Panc1 (cell line): ENCODE data around the gene RBBP4. TPM values are rescaled to one million over a fixed set of nuclear protein-coding genes. Genes with fewer than 3 reads are reported as not detected.

Source experiments
- ATAC-seq: fragments of 200-7000 bp; cut with Tn5 transposase; 2 replicates; pipeline ENCODE4 v1.9.1; 2020; ENCODE audit warnings: mild to moderate bottlenecking, moderate library complexity
- BruUV-seq: library from RNA; stranded (reverse); fragments of 400-500 nt; replicated peaks from 2 replicates; lab custom pipeline; 2021; lab: Mats Ljungman, UMichigan
- CTCF ChIA-PET: fragments of 300-600 bp; sonication (Branson Sonifier 250); formaldehyde crosslinking; loops from one replicate; lab custom pipeline; 2022; ENCODE audit warnings: antibody characterized with exemption; lab: Charles Lee
- POLR2A ChIA-PET: fragments of 300-600 bp; sonication (Branson Sonifier 250); formaldehyde crosslinking; loops from one replicate; lab custom pipeline; 2022; ENCODE audit warnings: antibody characterized with exemption; lab: Charles Lee
- DNase-seq: peaks from one replicate; pipeline ENCODE4 v3.0.0-alpha.2; 2010; ENCODE audit warnings: low read depth, low spot score
- H3K27ac ChIP-seq: 2 replicates; pipeline ENCODE4 v1.5.1; 2011; ENCODE audit warnings: mild to moderate bottlenecking, low read length, inconsistent platforms
- H3K27me3 ChIP-seq: fragments of 200-500 bp; sonication (Bioruptor generic); 2 replicates; pipeline ENCODE4 v1.6.0; 2014; ENCODE audit warnings: low read length, inconsistent platforms; ENCODE audit not compliant: control insufficient read depth, insufficient read depth
- H3K36me3 ChIP-seq: fragments of 200-500 bp; sonication (Bioruptor generic); 2 replicates; pipeline ENCODE4 v1.5.1; 2014; ENCODE audit warnings: inconsistent platforms, mild to moderate bottlenecking, low read length, moderate library complexity; ENCODE audit not compliant: control insufficient read depth, insufficient read depth
- H3K4me1 ChIP-seq: 2 replicates; pipeline ENCODE4 v1.5.1; 2011; ENCODE audit warnings: inconsistent platforms, mild to moderate bottlenecking, low read length, moderate library complexity; ENCODE audit not compliant: control insufficient read depth, insufficient read depth
- H3K4me3 ChIP-seq, 2 experiments: 2 replicates each; pipeline ENCODE4 v1.5.1; 2011 to 2012; ENCODE audit warnings: low read depth in 2 of 2, low read length in 2 of 2, mild to moderate bottlenecking in 2 of 2, inconsistent platforms in 1 of 2, moderate library complexity in 1 of 2
- H3K9me3 ChIP-seq: fragments of 200-500 bp; sonication (Bioruptor generic); 2 replicates; pipeline ENCODE4 v1.5.1; 2014; ENCODE audit warnings: low read depth, mild to moderate bottlenecking, inconsistent platforms, low read length, moderate library complexity; ENCODE audit not compliant: control insufficient read depth, insufficient read depth
- POLR2AphosphoS5 ChIP-seq: IDR thresholded peaks from 2 replicates; pipeline ENCODE4 v1.6.1; 2012; ENCODE audit warnings: mild to moderate bottlenecking, low read depth, low read length, moderate library complexity
- REST ChIP-seq, 2 experiments: IDR thresholded peaks; 2 replicates each; pipeline ENCODE4 v1.6.1; 2011 to 2012; ENCODE audit warnings: low read depth in 2 of 2, control low read depth in 1 of 2, low read length in 1 of 2, mild to moderate bottlenecking in 1 of 2, moderate library complexity in 1 of 2; ENCODE audit not compliant: insufficient read depth in 1 of 2
- SIN3A ChIP-seq: IDR thresholded peaks from 2 replicates; pipeline ENCODE4 v1.6.1; 2012; ENCODE audit warnings: low read depth, mild to moderate bottlenecking, low read length, moderate library complexity, borderline replicate concordance; ENCODE audit not compliant: insufficient read depth
- TCF7L2 ChIP-seq: IDR thresholded peaks from 2 replicates; pipeline ENCODE4 v1.6.1; 2011; ENCODE audit warnings: mild to moderate bottlenecking, low read depth, low read length, inconsistent platforms
- in situ Hi-C: cut with HindIII; loops from 2 replicates; pipeline ENCODE4 v1.10.0; 2016; ENCODE audit warnings: low sequenced_read_pairs, low pct_unique_long_range_greater_than_20kb
- intact Hi-C: fragments of 100-400 bp; cut with micrococcal nuclease; formaldehyde crosslinking; loops from one replicate; pipeline ENCODE4 v1.10.0; 2022; ENCODE audit not compliant: unreplicated experiment
- total RNA-seq: library from RNA; stranded (reverse); gene quantifications from one replicate; pipeline ENCODE4 v1.2.1, GENCODE V29; 2021; ENCODE audit not compliant: unreplicated experiment
- TF ChIP-seq, protein P1 (sequence below): fragments of 450-650 bp; IDR thresholded peaks from 2 replicates; pipeline ENCODE4 v1.5.1; 2017; ENCODE audit warnings: mild to moderate bottlenecking

Gene RBBP4
- total RNA-seq, 1 experiment from 2014 or later, result 376 TPM

DNA sequence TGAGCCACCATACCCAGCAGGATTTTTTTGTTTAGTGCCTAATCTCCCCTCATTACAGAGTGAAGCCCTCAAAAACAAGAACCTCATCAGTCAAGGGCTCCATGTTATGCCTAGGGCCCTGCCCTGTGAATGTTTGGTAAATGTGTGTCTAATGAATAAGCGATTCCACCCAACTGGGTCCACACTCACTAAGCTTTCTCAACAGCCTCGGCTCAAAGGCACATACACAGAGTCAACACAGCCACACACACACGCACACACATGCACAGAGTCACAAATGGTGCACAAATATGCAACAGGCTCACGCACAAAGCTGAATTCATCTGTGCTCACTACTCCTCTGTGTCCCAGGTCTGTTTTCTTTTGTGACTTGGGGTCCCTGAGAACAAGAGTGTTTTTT, 63.3 kb downstream of the RBBP4 start:
- Histone ChIP-seq H3K36me3 (no peaks in the 10 kb centered on the region), H3K4me3 (no peak overlapping the region), H3K4me1 (peaks cover 5% of the 10 kb centered on the region; the same call in 1 of the 2 replicates), H3K27ac (no peak overlapping the region), H3K9me3 (no peaks in the 10 kb centered on the region), H3K27me3 (no peaks in the 10 kb centered on the region)
- DNase-seq, result no peak
- TF ChIP-seq REST (IDR thresholded peaks at IDR 0.05; ENCODE audit: insufficient read depth in 1 of 2, low read depth in 2 of 2, low read length in 1 of 2), result no peak
- no peak for TF ChIP-seq TCF7L2
- no peak for TF ChIP-seq SIN3A
- TF ChIP-seq, protein P1, sequence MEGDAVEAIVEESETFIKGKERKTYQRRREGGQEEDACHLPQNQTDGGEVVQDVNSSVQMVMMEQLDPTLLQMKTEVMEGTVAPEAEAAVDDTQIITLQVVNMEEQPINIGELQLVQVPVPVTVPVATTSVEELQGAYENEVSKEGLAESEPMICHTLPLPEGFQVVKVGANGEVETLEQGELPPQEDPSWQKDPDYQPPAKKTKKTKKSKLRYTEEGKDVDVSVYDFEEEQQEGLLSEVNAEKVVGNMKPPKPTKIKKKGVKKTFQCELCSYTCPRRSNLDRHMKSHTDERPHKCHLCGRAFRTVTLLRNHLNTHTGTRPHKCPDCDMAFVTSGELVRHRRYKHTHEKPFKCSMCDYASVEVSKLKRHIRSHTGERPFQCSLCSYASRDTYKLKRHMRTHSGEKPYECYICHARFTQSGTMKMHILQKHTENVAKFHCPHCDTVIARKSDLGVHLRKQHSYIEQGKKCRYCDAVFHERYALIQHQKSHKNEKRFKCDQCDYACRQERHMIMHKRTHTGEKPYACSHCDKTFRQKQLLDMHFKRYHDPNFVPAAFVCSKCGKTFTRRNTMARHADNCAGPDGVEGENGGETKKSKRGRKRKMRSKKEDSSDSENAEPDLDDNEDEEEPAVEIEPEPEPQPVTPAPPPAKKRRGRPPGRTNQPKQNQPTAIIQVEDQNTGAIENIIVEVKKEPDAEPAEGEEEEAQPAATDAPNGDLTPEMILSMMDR, result no peak
- no peak for TF ChIP-seq POLR2AphosphoS5
- no TSS peak for BruUV-seq
- in situ Hi-C loops, result loop anchor here (10.0 kb wide), 1 partner anchor 51 kb away; no protein-coding TSS in a partner anchor
- POLR2A ChIA-PET, result no interaction called here
- ATAC-seq, result no peak
- CTCF ChIA-PET, result interaction anchor here (0.7 kb wide), 1 partner anchor 12 kb away, joined by 3 read pairs; no protein-coding TSS in a partner anchor
- intact Hi-C loops, result loop anchor here (5.0 kb wide), 1 partner anchor 43 kb away; no protein-coding TSS in a partner anchor

- peaks cover 5% of the 10 kb centered on the region; the same call in 1 of the 2 replicates for H3K4me1 ChIP-seq
- CTCF ChIA-PET, result no interaction called here
- intact Hi-C loops, result no loop called here
- in situ Hi-C loops, result loop anchor here (10.0 kb wide), 1 partner anchor 49 kb away; no protein-coding TSS in a partner anchor
- no peaks in the 10 kb centered on the region for H3K36me3 ChIP-seq
- no peak for DNase-seq
- POLR2A ChIA-PET, result no interaction called here
- no peak overlapping the region for H3K27ac ChIP-seq
- no peak overlapping the region for H3K4me3 ChIP-seq
- H3K9me3 ChIP-seq, result no peaks in the 10 kb centered on the region
- ATAC-seq, result no peak
- H3K27me3 ChIP-seq, result no peaks in the 10 kb centered on the region
- no TSS peak for BruUV-seq
- TF ChIP-seq, protein P1, result no peak
- TF ChIP-seq TCF7L2, result no peak
- TF ChIP-seq SIN3A, result no peak
- TF ChIP-seq POLR2AphosphoS5, result no peak
- TF ChIP-seq REST (IDR thresholded peaks at IDR 0.05; ENCODE audit: insufficient read depth in 1 of 2, low read depth in 2 of 2, low read length in 1 of 2), result no peak
Observed at GRCh38 chr1:32715901-32716311, 64.9 kb downstream of the RBBP4 start.
